Measurements from ENCODE around the gene SLC26A6.

DNA sequence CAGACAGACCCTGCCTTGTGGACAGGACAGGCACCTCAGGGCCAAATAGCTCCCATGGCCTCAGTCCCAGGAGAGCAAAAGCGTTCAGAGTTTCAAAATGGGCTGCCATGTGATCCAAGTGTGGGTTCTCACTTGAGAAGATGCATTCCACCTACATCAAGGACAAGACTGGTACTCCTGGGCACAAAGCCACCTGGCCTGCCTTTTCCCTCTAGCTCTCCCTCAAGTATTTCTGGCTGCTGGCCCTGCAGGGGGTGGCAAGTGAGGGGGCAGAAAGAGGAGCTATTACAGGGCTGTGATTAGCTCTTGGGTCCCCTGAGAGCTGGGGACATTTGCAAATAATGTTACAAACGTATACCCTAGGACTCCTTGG lies 33.7 kb downstream of the SLC26A6 start:
- TF ChIP-seq POLR2AphosphoS5 (IDR thresholded peaks at IDR 0.05; ENCODE audit: borderline replicate concordance, low read depth, low read length) (no peak), EZH2 (IDR thresholded peaks at IDR 0.05) (no peak), FOXP2 (optimal IDR thresholded peaks at IDR 0.05; ENCODE audit: control extremely low read depth, extremely low read length, insufficient read depth) (no peak)
